ENCODE data around the gene KIFC1. TPM values are rescaled to one million over a fixed set of nuclear protein-coding genes. Genes with fewer than 3 reads are reported as not detected.
A peak's percentile ranks its signal among the peaks of the same experiment; 100 is the strongest.

The KIFC1 gene
- total and polyA plus RNA-seq, 9 of the 15 experiments (the other 6 are each of a cell fraction or from before 2014, with no cell fraction given), result 1.3 to 95.2 (median 76.9) TPM

- TF ChIP-seq SOX6 (IDR thresholded peaks at IDR 0.05), result no peak
- TF ChIP-seq PHB (CRISPR knock-in tag; IDR thresholded peaks at IDR 0.05), result 0 out of 2 replicates have a peak, but pooled peaks have one; percentile 26
- TF ChIP-seq HMG20B (CRISPR knock-in tag; IDR thresholded peaks at IDR 0.05), result no peak
- no peak for TF ChIP-seq THRAP3 (IDR thresholded peaks at IDR 0.05; ENCODE audit: borderline replicate concordance)
- TF ChIP-seq TBP (optimal IDR thresholded peaks at IDR 0.05; ENCODE audit: low read depth, low read length), result no peak
- no peak for TF ChIP-seq NCOR1 (IDR thresholded peaks at IDR 0.05)
- no peak for TF ChIP-seq ZNF174 (CRISPR knock-in tag; IDR thresholded peaks at IDR 0.05)
- 0 out of 2 replicates have a peak, but pooled peaks have one; percentile 13 for TF ChIP-seq MYC (IDR thresholded peaks at IDR 0.05; ENCODE audit: low read depth, low read length)
- no peak for TF ChIP-seq MYC (CRISPR knock-in tag; IDR thresholded peaks at IDR 0.05; ENCODE audit: borderline replicate concordance, low read depth)
- no peak for TF ChIP-seq ARID2 (IDR thresholded peaks at IDR 0.05)
- TF ChIP-seq NFIX (CRISPR knock-in tag; IDR thresholded peaks at IDR 0.05; ENCODE audit: low read depth), result no peak
- TF ChIP-seq ZSCAN29 (IDR thresholded peaks at IDR 0.05), result no peak
- peak; percentile 84 for TF ChIP-seq VEZF1 (CRISPR knock-in tag; IDR thresholded peaks at IDR 0.05)
- TF ChIP-seq PURB (CRISPR knock-in tag; IDR thresholded peaks at IDR 0.05; ENCODE audit: low read depth), result no peak
- no peak for TF ChIP-seq ZNF75A (CRISPR knock-in tag; IDR thresholded peaks at IDR 0.05)
- TF ChIP-seq HLTF (IDR thresholded peaks at IDR 0.05), result 0 out of 2 replicates have a peak, but pooled peaks have one; percentile 20
- no peak for TF ChIP-seq NFE2L1 (tag; IDR thresholded peaks at IDR 0.05; ENCODE audit: borderline replicate concordance, low read depth)
- TF ChIP-seq ZNF561 (CRISPR knock-in tag; conservative IDR thresholded peaks at IDR 0.05), result no peak
- no peak for TF ChIP-seq ARID1B (IDR thresholded peaks at IDR 0.05)
Measured at GRCh38 chr6:33419580-33420490, 28.2 kb downstream of the KIFC1 start, which contains the start of gene SYNGAP1 (continued).
